Measurements from ENCODE around the gene NEUROG3. TPM values are rescaled to one million over a fixed set of nuclear protein-coding genes. Genes with fewer than 3 reads are reported as not detected.

The NEUROG3 gene
- total RNA-seq (2021; fragmentation: NEBNext Ultra II Directional; extraction: Animal tissue kit (Norgen Biotek cat#: 25700)): not detected
- long read RNA-seq: 0 reads

- no peaks in the 10 kb centered on the region for H3K36me3 Mint-ChIP-seq (ENCODE audit: low read depth)
- H3K27me3 Mint-ChIP-seq (ENCODE audit: insufficient read depth): peaks cover 75% of the 10 kb centered on the region
- no peaks in the 10 kb centered on the region for H3K9me3 Mint-ChIP-seq
- no peak for DNase-seq
- H3K27ac Mint-ChIP-seq: no peak within 1 kb of the TSS
- TF ChIP-seq, protein P1, sequence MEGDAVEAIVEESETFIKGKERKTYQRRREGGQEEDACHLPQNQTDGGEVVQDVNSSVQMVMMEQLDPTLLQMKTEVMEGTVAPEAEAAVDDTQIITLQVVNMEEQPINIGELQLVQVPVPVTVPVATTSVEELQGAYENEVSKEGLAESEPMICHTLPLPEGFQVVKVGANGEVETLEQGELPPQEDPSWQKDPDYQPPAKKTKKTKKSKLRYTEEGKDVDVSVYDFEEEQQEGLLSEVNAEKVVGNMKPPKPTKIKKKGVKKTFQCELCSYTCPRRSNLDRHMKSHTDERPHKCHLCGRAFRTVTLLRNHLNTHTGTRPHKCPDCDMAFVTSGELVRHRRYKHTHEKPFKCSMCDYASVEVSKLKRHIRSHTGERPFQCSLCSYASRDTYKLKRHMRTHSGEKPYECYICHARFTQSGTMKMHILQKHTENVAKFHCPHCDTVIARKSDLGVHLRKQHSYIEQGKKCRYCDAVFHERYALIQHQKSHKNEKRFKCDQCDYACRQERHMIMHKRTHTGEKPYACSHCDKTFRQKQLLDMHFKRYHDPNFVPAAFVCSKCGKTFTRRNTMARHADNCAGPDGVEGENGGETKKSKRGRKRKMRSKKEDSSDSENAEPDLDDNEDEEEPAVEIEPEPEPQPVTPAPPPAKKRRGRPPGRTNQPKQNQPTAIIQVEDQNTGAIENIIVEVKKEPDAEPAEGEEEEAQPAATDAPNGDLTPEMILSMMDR (IDR thresholded peaks at IDR 0.05): no peak
- H3K4me1 Mint-ChIP-seq (ENCODE audit: low read depth): no peaks in the 10 kb centered on the region
- H3K4me3 Mint-ChIP-seq: no peak within 1 kb of the TSS
These were observed at the start of gene NEUROG3 for GRCh38 chr10:69573056-69573806. Gene NEUROG3, minus strand, starts transcription at chr10:69573422. Its CDS starts 379 bp downstream, at chr10:69573043.

DNA sequence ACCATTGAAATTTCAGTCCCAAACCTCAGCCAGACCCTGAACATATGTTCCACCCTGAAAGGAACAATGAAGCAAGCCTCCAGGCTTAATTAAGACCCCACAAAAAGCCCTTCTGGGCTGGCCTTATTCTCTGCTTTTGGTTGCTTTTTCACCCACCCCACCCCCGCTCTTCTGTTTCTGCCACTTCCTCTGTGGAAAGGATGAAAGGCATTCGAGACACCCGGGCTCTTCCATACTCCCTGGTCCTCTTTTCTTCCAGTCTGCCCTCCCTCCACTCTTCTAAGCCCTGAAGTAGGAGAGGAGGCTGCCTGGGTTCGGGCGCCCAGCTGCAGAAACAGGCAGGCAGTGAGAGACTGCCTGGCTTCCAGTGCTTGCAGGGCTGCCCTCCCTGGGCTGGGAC is 47.4 kb upstream of the NEUROG3 start:
- Mint-ChIP-seq H3K4me3 (no peak overlapping the region), H3K9me3 (peaks cover 3% of the 10 kb centered on the region), H3K27ac (no peak overlapping the region), H3K36me3 (ENCODE audit: low read depth) (no peaks in the 10 kb centered on the region), H3K27me3 (ENCODE audit: insufficient read depth) (peaks cover 21% of the 10 kb centered on the region), H3K4me1 (ENCODE audit: low read depth) (no peaks in the 10 kb centered on the region)
- no peak for DNase-seq
- TF ChIP-seq, protein P1 (IDR thresholded peaks at IDR 0.05): no peak

GRCh38 chr10:69619626-69620025 is 46.4 kb upstream of the NEUROG3 start:
- Mint-ChIP-seq H3K4me1 (ENCODE audit: low read depth) (no peaks in the 10 kb centered on the region), H3K27ac (no peak overlapping the region), H3K9me3 (peaks cover 3% of the 10 kb centered on the region), H3K27me3 (ENCODE audit: insufficient read depth) (peaks cover 25% of the 10 kb centered on the region), H3K4me3 (no peak overlapping the region), H3K36me3 (ENCODE audit: low read depth) (no peaks in the 10 kb centered on the region)
- no peak for DNase-seq
- TF ChIP-seq, protein P1 (IDR thresholded peaks at IDR 0.05): no peak

DNA sequence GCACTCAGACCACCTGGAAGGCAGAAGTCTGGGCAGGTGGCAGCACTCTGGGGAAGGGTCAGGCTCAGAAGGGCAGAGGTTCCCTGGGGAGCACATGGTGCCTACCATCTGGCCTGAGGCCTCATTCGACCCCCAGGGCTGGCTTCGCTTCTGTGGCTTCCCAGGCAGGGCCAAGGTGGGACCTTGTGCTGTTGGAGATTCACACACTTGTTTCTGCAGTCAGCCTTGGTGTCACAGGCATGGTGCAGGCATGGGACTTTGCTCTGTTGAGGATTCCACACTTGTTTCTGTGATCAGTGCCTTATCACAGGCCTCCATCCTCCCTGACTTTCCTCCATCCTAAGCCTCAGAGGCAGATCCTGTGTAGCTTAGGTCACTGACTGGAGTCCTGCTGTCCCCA is 45.5 kb upstream of the NEUROG3 start:
- no peaks in the 10 kb centered on the region for H3K4me1 Mint-ChIP-seq (ENCODE audit: low read depth)
- TF ChIP-seq, protein P1 (IDR thresholded peaks at IDR 0.05): no peak
- no peaks in the 10 kb centered on the region; the same call in none of the 2 replicates for H3K9me3 Mint-ChIP-seq
- H3K36me3 Mint-ChIP-seq (ENCODE audit: low read depth): no peaks in the 10 kb centered on the region
- DNase-seq: no peak
- no peak overlapping the region for H3K4me3 Mint-ChIP-seq
- no peak overlapping the region for H3K27ac Mint-ChIP-seq
- peaks cover 25% of the 10 kb centered on the region for H3K27me3 Mint-ChIP-seq (ENCODE audit: insufficient read depth)

GRCh38 chr10:69616358-69616757 is 43.1 kb upstream of the NEUROG3 start:
- H3K9me3 Mint-ChIP-seq: no peaks in the 10 kb centered on the region
- no peak overlapping the region for H3K27ac Mint-ChIP-seq
- no peak overlapping the region for H3K4me3 Mint-ChIP-seq
- no peak for DNase-seq
- TF ChIP-seq, protein P1 (IDR thresholded peaks at IDR 0.05): no peak
- H3K36me3 Mint-ChIP-seq (ENCODE audit: low read depth): no peaks in the 10 kb centered on the region
- no peaks in the 10 kb centered on the region for H3K4me1 Mint-ChIP-seq (ENCODE audit: low read depth)
- H3K27me3 Mint-ChIP-seq (ENCODE audit: insufficient read depth): peaks cover 28% of the 10 kb centered on the region
